ENCODE results near the gene ZNF256.

Gene ZNF256

DNA sequence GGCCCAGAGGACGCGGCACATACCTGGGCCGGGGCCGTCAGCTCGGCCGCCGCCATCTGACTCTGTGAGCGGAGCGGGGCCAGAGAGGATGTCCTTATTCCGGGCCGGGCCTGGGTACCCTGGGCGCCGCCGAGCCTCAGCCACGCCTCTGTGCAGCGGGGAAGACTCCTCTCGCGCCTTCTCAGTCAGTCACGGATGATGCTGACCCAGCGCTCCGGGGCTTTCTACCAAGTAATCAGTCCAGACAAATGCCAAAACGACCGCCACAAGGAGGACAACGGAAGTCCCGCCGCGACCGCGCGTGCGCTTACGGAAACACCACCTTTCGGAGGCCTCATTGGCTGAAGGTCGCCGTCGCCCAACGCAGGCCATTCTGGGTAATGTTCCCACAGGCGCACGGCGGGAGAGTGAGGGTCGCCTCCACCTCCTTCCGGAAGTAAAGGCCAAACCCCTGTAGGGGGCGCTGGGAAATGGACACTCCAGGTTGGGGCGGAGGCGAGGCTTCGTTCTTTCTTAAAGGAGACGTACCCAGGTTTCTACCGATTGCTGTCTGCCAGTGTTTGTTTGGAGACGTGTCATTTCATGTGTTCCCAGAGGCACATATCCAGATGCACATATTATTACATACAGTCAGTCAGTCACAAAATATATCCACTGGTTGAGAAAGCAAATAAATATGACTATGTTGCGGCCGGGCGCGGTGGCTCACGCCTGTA, at the start of gene ZNF256:
TSS of gene ZNF256 (minus strand) at position 288 of the 716 bp plus-strand sequence. CDS start at position 56, 232 bp downstream.
- DNase-seq, result peak; percentile 88

GRCh38 chr19:57992841-57993240, 45.3 kb upstream of the ZNF256 start:
- no peak for DNase-seq

DNA sequence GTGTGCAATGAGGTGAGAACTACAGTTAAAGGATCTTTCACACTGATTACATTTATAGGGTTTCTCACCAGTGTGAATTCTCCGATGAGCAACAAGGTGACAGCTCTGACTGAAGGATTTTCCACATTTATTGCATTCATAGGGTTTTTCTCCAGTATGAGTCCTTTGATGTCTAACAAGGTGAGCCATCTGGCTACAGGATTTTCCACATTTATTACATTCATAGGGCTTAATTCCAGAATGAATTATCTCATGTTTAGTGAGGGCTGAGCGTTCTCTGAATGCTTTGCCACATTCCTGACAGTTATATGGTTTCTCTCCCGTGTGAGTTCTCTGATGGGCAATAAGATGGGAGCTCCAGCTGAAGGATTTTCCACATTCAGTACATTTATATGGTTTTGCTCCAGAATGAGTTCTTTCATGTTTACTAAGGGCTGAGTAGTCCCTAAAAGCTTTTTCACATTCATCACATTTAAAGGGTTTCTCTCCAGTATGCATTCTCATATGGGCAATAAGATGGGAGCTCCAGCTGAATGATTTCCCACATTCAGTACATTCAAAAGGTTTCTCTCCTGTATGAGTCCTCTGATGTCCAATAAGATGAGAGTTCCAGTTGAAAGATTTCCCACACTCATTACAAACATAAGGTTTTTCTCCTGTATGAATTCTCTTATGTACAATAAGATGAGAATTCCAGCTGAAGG, 31.2 kb upstream of the ZNF256 start:
- DNase-seq, result no peak

DNA sequence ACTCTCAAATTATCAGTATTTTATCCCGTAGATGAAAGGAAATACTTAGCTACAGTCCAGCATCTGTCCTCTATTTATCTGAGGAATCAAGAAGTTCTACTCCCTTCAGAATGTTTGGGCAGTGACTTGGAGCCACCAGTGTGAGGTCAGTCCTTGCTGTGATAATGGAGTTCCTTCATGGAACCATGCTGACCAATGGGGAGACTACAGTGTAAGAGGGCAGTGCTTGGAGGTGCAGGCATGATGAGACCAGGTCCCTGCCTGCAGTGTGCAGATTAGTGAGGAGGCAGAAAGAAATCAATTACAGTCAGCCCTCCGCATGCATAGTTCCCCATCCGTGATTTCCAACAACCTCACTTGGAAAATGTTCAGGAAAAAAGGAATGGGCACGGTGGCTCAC, 26.9 kb upstream of the ZNF256 start, which contains the start of gene C19orf18:
TSS of gene C19orf18 (minus strand) at position 101 of the 400 bp plus-strand sequence. CDS start 102 bp downstream, outside the sequence.
- DNase-seq, result no peak

DNA sequence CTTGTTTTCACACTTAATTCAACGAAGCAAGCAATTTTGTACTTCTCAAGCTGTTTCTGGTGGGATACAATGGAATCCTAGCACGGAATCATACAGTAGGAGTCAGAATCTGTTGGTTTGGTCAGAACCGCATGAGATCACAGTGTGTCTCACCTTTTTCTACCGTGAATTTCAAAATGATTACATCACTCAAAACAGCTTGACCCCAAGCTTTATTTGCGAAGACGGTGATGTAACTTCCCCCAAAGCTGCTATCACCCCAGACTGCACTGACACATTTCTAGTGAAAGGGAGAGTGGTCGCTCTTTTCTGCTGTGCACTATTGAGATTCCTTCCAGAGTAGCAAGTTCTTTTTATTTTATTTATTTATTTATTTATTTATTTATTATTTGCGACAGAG, 17.3 kb upstream of the ZNF256 start:
- no peak for DNase-seq

- no peak for DNase-seq
These were observed 14.3 kb upstream of the ZNF256 start for GRCh38 chr19:57961785-57962184.

- DNase-seq, result no peak
These were observed 7.5 kb upstream of the ZNF256 start for GRCh38 chr19:57954996-57955395.

DNA sequence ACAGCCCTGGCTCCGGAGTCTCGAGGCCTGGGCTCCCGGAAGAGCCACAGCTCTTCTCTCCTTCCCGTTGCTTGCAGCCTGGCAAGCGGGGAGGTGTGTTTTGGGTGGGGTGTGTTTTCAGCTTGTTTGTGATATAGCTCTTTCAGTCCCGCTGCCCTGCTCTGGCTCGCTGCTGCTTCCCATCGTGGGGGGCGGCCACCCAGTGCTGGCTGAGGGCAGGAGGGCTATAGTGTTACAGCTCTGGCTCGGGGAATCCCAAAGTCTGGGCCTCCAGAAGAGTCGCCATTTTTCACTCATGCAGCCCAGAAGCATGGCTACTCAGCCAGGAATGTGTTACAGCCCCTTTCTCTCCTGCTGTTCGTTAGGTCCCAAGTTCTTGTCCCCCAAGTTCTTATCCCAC, 2.2 kb upstream of the ZNF256 start:
- no peak for DNase-seq

DNA sequence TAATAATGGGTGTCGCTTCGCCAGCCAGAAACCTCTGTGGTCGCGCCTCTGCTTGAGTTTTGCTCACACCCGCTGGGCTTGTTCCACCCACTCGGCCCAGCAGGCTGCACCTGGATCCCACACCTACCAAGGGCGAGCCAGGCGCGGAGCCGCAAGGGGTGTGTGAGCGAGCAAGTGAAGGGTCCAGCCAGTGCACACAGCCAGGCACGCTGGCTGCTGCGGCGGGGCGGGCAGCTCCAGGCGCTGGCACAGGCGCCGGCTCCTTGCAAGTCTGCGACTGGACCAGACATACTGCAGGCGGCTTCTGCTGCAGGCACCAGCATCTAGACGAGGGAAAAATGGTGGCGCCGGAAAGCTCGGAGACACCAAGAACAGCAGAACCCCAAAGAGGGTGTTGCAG, 1.8 kb upstream of the ZNF256 start:
- no peak for DNase-seq

GRCh38 chr19:57947088-57947418, 453 bp downstream of the ZNF256 start:
- no peak for DNase-seq

GRCh38 chr19:57946316-57946715, 1.2 kb downstream of the ZNF256 start:
- no peak for DNase-seq

GRCh38 chr19:57941593-57941992, 5.9 kb downstream of the ZNF256 start:
- DNase-seq, result no peak

DNA sequence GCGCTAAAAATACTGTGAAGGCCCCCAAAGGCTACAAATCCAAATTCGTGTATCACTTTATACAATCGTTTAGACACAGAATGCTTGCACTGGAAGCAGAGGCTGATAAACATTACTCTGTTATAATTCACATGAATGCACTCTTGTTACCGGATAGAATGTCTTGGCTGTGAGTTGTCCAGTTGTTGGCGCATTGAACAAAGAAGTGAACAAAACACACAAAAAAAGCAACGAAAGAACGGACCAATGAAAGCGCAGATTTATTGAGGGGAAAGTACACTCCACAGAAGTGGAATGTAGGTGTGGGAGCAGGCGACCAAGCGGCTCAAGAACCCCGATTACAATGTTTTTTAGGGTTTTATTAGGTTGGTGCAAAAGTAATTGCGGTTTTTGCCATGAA, 11.8 kb downstream of the ZNF256 start:
- DNase-seq, result no peak

GRCh38 chr19:57934820-57935665, 12.5 kb downstream of the ZNF256 start, which contains the start of gene ZNF418:
Gene ZNF418, minus strand, starts transcription at chr19:57935402. Its CDS starts 1,580 bp downstream, at chr19:57933822.
- peak; percentile 25 for DNase-seq

DNA sequence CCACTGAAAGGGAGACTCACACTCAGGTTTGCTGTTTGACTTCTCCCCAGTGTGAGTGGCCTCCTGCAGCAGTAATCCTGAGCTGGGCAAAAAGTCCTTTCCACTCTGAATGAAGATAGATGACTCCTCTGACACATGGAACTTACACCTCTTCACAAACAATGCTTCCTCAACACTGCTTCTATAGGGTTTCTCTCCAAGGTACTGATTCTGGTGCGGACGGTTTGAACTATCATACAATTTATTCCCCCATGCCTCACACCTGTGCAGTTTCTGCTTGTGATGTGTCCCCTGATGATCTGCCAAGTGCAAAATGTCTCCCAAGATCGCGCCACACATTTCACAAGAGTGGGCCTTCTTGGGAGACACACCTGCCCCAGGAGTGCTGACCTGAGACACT, 19.9 kb downstream of the ZNF256 start:
- DNase-seq, result no peak

GRCh38 chr19:57916168-57916995, 31.1 kb downstream of the ZNF256 start, which contains the start of gene ZNF417:
Gene ZNF417, minus strand, starts transcription at chr19:57916592. Its CDS starts 181 bp downstream, at chr19:57916411.
- DNase-seq, result peak; percentile 84

GRCh38 chr19:57914531-57914930, 33.0 kb downstream of the ZNF256 start:
- DNase-seq, result no peak

DNA sequence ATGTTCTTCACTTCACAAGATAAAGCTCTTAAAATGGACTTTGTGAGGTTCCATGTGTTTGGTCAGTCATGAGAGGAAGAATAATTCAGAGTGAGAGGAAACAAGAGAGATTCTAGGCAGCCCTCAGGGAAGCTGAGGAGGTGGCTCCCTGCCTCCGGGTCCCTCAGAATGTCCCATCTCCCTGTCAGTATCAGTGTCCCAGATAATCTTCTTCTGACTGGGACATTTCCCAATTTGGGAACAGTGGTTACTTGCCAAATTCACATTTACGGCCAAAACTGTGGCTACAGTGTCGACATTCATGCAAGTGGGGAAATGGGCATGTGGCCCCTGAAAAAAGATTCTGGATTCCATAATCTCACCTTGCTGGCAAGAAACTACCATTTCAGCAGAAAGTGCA, 40.1 kb downstream of the ZNF256 start:
- no peak for DNase-seq

GRCh38 chr19:57905258-57905657, 42.2 kb downstream of the ZNF256 start:
- no peak for DNase-seq

DNA sequence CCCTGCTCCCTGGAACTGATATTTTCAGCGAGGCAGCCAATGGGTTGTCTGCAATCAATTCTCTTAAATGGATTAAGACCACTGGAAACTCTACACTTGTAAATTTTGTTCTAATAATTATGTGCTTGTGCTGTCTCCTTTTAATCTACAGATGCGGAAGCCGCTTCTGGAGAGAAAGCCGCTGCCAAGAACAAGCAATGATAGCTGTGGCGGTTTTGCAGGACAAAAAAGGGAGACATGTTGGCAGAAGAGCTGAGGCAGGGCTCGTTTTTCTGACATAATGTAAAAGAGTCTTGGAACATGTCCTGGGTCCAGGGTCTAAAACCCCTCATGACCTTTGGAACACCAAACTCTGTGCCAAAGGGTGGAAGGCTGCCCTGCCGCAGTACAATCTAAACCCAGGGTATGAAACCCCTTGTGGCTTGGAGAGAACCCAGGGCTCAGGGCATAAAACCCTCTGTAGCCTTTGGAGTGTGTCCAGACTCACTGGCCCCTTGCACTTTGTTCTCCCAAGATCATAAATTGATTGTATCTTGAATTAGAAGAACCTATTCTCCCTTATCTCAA, 43.8 kb downstream of the ZNF256 start:
- no peak for DNase-seq

GRCh38 chr19:57900311-57900710, 47.2 kb downstream of the ZNF256 start:
- DNase-seq, result no peak
